HepG2 (cell line): ENCODE data around the gene PAIP1. TPM values are rescaled to one million over a fixed set of nuclear protein-coding genes. Genes with fewer than 3 reads are reported as not detected.

ENCODE experiments used
- ATRX ChIP-seq: sonication (generic); formaldehyde crosslinking; IDR thresholded peaks from 2 replicates; pipeline ENCODE4 v1.4.0; 2020; ENCODE audit warnings: missing genetic modification reagents, borderline replicate concordance
- CREB1 ChIP-seq, 2 experiments: fragments of 450-650 bp in 1 of 2; IDR thresholded peaks; 2 replicates each; pipeline ENCODE4 v1.6.1; 2016 to 2017; ENCODE audit warnings: control low read depth in 1 of 2, mild to moderate bottlenecking in 1 of 2, missing compliant biosample characterization in 1 of 2, missing genetic modification characterization in 1 of 2
- FOXA3 ChIP-seq: IDR thresholded peaks from 2 replicates; pipeline ENCODE4 v1.6.1; 2016; ENCODE audit warnings: missing genetic modification reagents, missing compliant biosample characterization
- GABPB1 ChIP-seq: IDR thresholded peaks from 2 replicates; pipeline ENCODE4 v1.6.1; 2016; ENCODE audit warnings: mild to moderate bottlenecking, missing genetic modification reagents, moderate library complexity, missing compliant biosample characterization
- HINFP ChIP-seq: sonication (generic); formaldehyde crosslinking; IDR thresholded peaks from 2 replicates; pipeline ENCODE4 v1.4.0; 2020; ENCODE audit warnings: low read depth, mild to moderate bottlenecking, missing genetic modification reagents
- HNRNPLL ChIP-seq: fragments of 200-400 bp; formaldehyde crosslinking; IDR thresholded peaks from 2 replicates; pipeline ENCODE4 v1.6.1; 2017; ENCODE audit warnings: mild to moderate bottlenecking, low read depth, low read length; ENCODE audit not compliant: poor library complexity, severe bottlenecking
- MNT ChIP-seq: fragments of 450-650 bp; IDR thresholded peaks from 2 replicates; pipeline ENCODE4 v1.6.1; 2016
- PLRG1 ChIP-seq: fragments of 450-650 bp; conservative IDR thresholded peaks from 2 replicates; pipeline ENCODE4 v1.6.1; 2016
- RBM39 ChIP-seq: fragments of 200-400 bp; formaldehyde crosslinking; IDR thresholded peaks from one replicate; pipeline ENCODE4 v1.6.1; 2018; ENCODE audit warnings: antibody characterized with exemption, mild to moderate bottlenecking, low read depth, low read length; ENCODE audit not compliant: poor library complexity, severe bottlenecking
- SP5 ChIP-seq: IDR thresholded peaks from 2 replicates; pipeline ENCODE4 v1.6.1; 2016; ENCODE audit warnings: low read depth, borderline replicate concordance
- TFE3 ChIP-seq: IDR thresholded peaks from 2 replicates; pipeline ENCODE4 v1.6.1; 2016
- YY1 ChIP-seq: IDR thresholded peaks from 2 replicates; pipeline ENCODE4 v1.6.1; 2011; ENCODE audit warnings: low read length, low read depth, moderate library complexity, mild to moderate bottlenecking; ENCODE audit not compliant: insufficient read depth, insufficient replicate concordance
- ZNF646 ChIP-seq: sonication (generic); formaldehyde crosslinking; IDR thresholded peaks from 2 replicates; pipeline ENCODE4 v1.9.0; 2021; ENCODE audit warnings: mild to moderate bottlenecking, missing genetic modification reagents
- ZNF720 ChIP-seq: sonication (generic); formaldehyde crosslinking; IDR thresholded peaks from 2 replicates; pipeline ENCODE4 v1.4.0; 2020; ENCODE audit warnings: missing genetic modification reagents
- ZNF761 ChIP-seq: sonication (generic); formaldehyde crosslinking; conservative IDR thresholded peaks from 2 replicates; pipeline ENCODE4 v1.4.0; 2020; ENCODE audit warnings: mild to moderate bottlenecking, missing genetic modification reagents
- ZNF773 ChIP-seq: sonication (generic); formaldehyde crosslinking; IDR thresholded peaks from 2 replicates; pipeline ENCODE4 v1.4.0; 2020; ENCODE audit warnings: missing genetic modification reagents, borderline replicate concordance
- ZNF839 ChIP-seq: sonication (generic); formaldehyde crosslinking; IDR thresholded peaks from 2 replicates; pipeline ENCODE4 v1.4.0; 2020; ENCODE audit warnings: missing genetic modification reagents, mild to moderate bottlenecking, borderline replicate concordance
- polyA plus RNA-seq, 8 experiments: library from polyadenylated mRNA; depleted of rRNA in 3 of 8; stranded (reverse) in 7 of 8; unstranded in 1 of 8; fragments of >200 nt; fragmentation: Illumina TruSeq in 4 of 8; extraction: Trizol in 4 of 8; gene quantifications; 2 replicates each; pipeline versions ENCODE4 v1.2.1 to v1.2.3, GENCODE V29; 2011 to 2016; ENCODE audit warnings: low read depth in 4 of 8, missing spikeins in 1 of 8, mixed read lengths in 1 of 8; ENCODE audit not compliant: insufficient read depth in 1 of 8
- total RNA-seq, 5 experiments: library from RNA; depleted of rRNA; stranded (reverse); fragments of >200 nt; fragmentation: Illumina TruSeq; extraction: Trizol; gene quantifications; 2 replicates each; pipeline ENCODE4 v1.2.3, GENCODE V29; 2016; ENCODE audit warnings: low read depth in 1 of 5

The PAIP1 gene
- total and polyA plus RNA-seq, 2 of the 13 experiments (the other 11 are each of a cell fraction or from before 2014, with no cell fraction given) = 96.6 to 116 TPM

GRCh38 chr5:43555895-43556606, 826 bp downstream of the PAIP1 start (continued):
- TF ChIP-seq ZNF839 (CRISPR knock-in tag) (no peak), MNT (no peak), RBM39 (no peak), ZNF773 (CRISPR knock-in tag) (no peak), GABPB1 (no peak; the same call in 1 of the 2 replicates), ZNF720 (CRISPR knock-in tag) (no peak), HNRNPLL (no peak), ZNF646 (CRISPR knock-in tag) (no peak), YY1 (no peak), HINFP (CRISPR knock-in tag) (peak; percentile 55; the same call in 1 of the 2 replicates), SP5 (CRISPR knock-in tag) (0 out of 2 replicates have a peak, but pooled peaks have one; percentile 3), ATRX (CRISPR knock-in tag) (no peak), FOXA3 (CRISPR knock-in tag) (no peak), ZNF761 (CRISPR knock-in tag) (no peak), CREB1 (IDR thresholded peaks at IDR 0.05) (no peak), CREB1 (CRISPR knock-in tag; IDR thresholded peaks at IDR 0.05) (no peak), TFE3 (CRISPR knock-in tag) (no peak), PLRG1 (no peak)
